IPS DF 4.7 (cell line): ENCODE measurements around the gene TMEM18.

Experiments
- DNase-seq: peaks from one replicate; pipeline ENCODE4 v3.0.0-alpha.2; 2013; ENCODE audit warnings: low spot score; ENCODE audit errors: extremely low read depth

Gene TMEM18

GRCh38 chr2:672606-672905, 4.7 kb downstream of the TMEM18 start:
- DNase-seq = no peak

- no peak for DNase-seq
Measured at GRCh38 chr2:671787-672605, 5.2 kb downstream of the TMEM18 start.

GRCh38 chr2:671072-671471, 6.1 kb downstream of the TMEM18 start:
- no peak for DNase-seq

- DNase-seq = no peak
Measured at GRCh38 chr2:670637-671036, 6.6 kb downstream of the TMEM18 start.

- DNase-seq = no peak
Measured at GRCh38 chr2:669323-669722, 7.9 kb downstream of the TMEM18 start.

- no peak for DNase-seq
Measured at GRCh38 chr2:668000-668398, 9.2 kb downstream of the TMEM18 start.

GRCh38 chr2:667332-667999, 9.7 kb downstream of the TMEM18 start:
- no peak for DNase-seq

- no peak for DNase-seq
Measured at GRCh38 chr2:666441-666840, 10.8 kb downstream of the TMEM18 start.

- no peak for DNase-seq
Measured at GRCh38 chr2:665340-666073, 11.7 kb downstream of the TMEM18 start.

GRCh38 chr2:664063-664462, 13.1 kb downstream of the TMEM18 start:
- DNase-seq = no peak

- DNase-seq = no peak
Measured at GRCh38 chr2:663221-663620, 14.0 kb downstream of the TMEM18 start.

- DNase-seq = no peak
Measured at GRCh38 chr2:661360-661635, 15.9 kb downstream of the TMEM18 start.

GRCh38 chr2:660586-661359, 16.4 kb downstream of the TMEM18 start:
- no peak for DNase-seq

- no peak for DNase-seq
Measured at GRCh38 chr2:660029-660428, 17.2 kb downstream of the TMEM18 start.

GRCh38 chr2:658426-658825, 18.8 kb downstream of the TMEM18 start:
- DNase-seq = no peak

GRCh38 chr2:657766-658165, 19.4 kb downstream of the TMEM18 start:
- DNase-seq = no peak

GRCh38 chr2:656676-657075, 20.5 kb downstream of the TMEM18 start:
- DNase-seq = no peak

GRCh38 chr2:655626-656025, 21.6 kb downstream of the TMEM18 start:
- no peak for DNase-seq

- no peak for DNase-seq
Measured at GRCh38 chr2:654896-655295, 22.3 kb downstream of the TMEM18 start.

GRCh38 chr2:653645-654425, 23.4 kb downstream of the TMEM18 start:
- no peak for DNase-seq

GRCh38 chr2:652881-653480, 24.2 kb downstream of the TMEM18 start:
- DNase-seq = no peak
